HFF-Myc (cell line): ENCODE data around the gene CDH15.

ENCODE experiments used
- DNase-seq: peaks from one replicate; pipeline ENCODE4 v3.0.0-alpha.2; 2011; ENCODE audit warnings: low read depth; ENCODE audit errors: extremely low read depth
- H3K4me3 ChIP-seq: replicated peaks from 2 replicates; pipeline ENCODE4 v1.5.1; 2011; ENCODE audit warnings: low read depth, mild to moderate bottlenecking, control low read depth, low read length
- CTCF ChIP-seq: IDR thresholded peaks from 2 replicates; pipeline ENCODE4 v1.5.1; 2012; ENCODE audit warnings: mild to moderate bottlenecking, low read depth, low read length, control low read depth; ENCODE audit errors: missing control alignments

CDH15 gene

GRCh38 chr16:89189358-89190025, 17.9 kb downstream of the CDH15 start:
- no peak for DNase-seq
- no peak for TF ChIP-seq CTCF
- no peak overlapping the region for H3K4me3 ChIP-seq

- TF ChIP-seq CTCF, result no peak
- no peak overlapping the region for H3K4me3 ChIP-seq
- DNase-seq, result no peak
Measured at GRCh38 chr16:89190150-89190958, 18.8 kb downstream of the CDH15 start.

- no peak overlapping the region for H3K4me3 ChIP-seq
- DNase-seq, result no peak
- TF ChIP-seq CTCF, result no peak
Measured at GRCh38 chr16:89191033-89191900, 19.7 kb downstream of the CDH15 start.

- no peak for DNase-seq
- TF ChIP-seq CTCF, result no peak
- peak overlapping the region; percentile 39 for H3K4me3 ChIP-seq
Measured at GRCh38 chr16:89191901-89192185, 20.3 kb downstream of the CDH15 start.

GRCh38 chr16:89192186-89192955, 20.8 kb downstream of the CDH15 start:
- peak overlapping the region; percentile 39 for H3K4me3 ChIP-seq
- DNase-seq, result peak; percentile 36

GRCh38 chr16:89192956-89193575, 21.5 kb downstream of the CDH15 start:
- DNase-seq, result no peak
- H3K4me3 ChIP-seq, result no peak overlapping the region
- TF ChIP-seq CTCF, result no peak
